ENCODE measurements around the gene NUP43.

DNA sequence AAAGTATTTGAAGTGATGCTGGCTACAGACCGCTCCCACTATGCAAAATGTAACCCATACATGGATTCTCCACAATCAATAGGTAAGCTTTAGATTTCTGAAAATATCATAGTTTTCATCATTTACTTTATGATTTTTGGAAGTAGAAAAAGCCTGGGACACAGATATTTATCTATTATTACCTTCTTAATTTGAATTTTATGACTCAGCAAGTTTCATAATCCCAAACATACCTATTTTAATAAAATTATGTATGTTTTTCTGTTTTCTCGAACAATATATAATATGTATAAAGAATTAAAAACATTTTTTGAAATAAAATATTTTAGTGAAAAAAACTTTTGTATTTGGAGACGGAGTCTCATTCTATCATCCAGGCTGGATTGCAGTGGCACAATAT, 24.9 kb upstream of the NUP43 start:
- TF ChIP-seq BHLHE40 (IDR thresholded peaks at IDR 0.05; ENCODE audit: borderline replicate concordance in 1 of 2, low read depth in 2 of 2, low read length in 1 of 2) (no peak), NRF1 (conservative IDR thresholded peaks at IDR 0.05; ENCODE audit: low read depth, low read length) (no peak), NFYB (IDR thresholded peaks at IDR 0.05; ENCODE audit: insufficient read depth, low read depth, low read length) (no peak), POLR2AphosphoS5 (IDR thresholded peaks at IDR 0.05; ENCODE audit: low read length) (no peak)
- TF ChIP-seq, protein P1, sequence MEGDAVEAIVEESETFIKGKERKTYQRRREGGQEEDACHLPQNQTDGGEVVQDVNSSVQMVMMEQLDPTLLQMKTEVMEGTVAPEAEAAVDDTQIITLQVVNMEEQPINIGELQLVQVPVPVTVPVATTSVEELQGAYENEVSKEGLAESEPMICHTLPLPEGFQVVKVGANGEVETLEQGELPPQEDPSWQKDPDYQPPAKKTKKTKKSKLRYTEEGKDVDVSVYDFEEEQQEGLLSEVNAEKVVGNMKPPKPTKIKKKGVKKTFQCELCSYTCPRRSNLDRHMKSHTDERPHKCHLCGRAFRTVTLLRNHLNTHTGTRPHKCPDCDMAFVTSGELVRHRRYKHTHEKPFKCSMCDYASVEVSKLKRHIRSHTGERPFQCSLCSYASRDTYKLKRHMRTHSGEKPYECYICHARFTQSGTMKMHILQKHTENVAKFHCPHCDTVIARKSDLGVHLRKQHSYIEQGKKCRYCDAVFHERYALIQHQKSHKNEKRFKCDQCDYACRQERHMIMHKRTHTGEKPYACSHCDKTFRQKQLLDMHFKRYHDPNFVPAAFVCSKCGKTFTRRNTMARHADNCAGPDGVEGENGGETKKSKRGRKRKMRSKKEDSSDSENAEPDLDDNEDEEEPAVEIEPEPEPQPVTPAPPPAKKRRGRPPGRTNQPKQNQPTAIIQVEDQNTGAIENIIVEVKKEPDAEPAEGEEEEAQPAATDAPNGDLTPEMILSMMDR (IDR thresholded peaks at IDR 0.05 in 2 of 3, conservative IDR thresholded peaks at IDR 0.05 in 1 of 3; ENCODE audit: control insufficient read depth in 2 of 3, extremely low read depth in 1 of 3, insufficient read depth in 1 of 3, low read depth in 3 of 3, low read length in 3 of 3): no peak
- TF ChIP-seq, protein P2, sequence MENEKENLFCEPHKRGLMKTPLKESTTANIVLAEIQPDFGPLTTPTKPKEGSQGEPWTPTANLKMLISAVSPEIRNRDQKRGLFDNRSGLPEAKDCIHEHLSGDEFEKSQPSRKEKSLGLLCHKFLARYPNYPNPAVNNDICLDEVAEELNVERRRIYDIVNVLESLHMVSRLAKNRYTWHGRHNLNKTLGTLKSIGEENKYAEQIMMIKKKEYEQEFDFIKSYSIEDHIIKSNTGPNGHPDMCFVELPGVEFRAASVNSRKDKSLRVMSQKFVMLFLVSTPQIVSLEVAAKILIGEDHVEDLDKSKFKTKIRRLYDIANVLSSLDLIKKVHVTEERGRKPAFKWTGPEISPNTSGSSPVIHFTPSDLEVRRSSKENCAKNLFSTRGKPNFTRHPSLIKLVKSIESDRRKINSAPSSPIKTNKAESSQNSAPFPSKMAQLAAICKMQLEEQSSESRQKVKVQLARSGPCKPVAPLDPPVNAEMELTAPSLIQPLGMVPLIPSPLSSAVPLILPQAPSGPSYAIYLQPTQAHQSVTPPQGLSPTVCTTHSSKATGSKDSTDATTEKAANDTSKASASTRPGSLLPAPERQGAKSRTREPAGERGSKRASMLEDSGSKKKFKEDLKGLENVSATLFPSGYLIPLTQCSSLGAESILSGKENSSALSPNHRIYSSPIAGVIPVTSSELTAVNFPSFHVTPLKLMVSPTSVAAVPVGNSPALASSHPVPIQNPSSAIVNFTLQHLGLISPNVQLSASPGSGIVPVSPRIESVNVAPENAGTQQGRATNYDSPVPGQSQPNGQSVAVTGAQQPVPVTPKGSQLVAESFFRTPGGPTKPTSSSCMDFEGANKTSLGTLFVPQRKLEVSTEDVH (IDR thresholded peaks at IDR 0.05; ENCODE audit: low read depth, partially characterized antibody): no peak
- TF ChIP-seq, protein P3, sequence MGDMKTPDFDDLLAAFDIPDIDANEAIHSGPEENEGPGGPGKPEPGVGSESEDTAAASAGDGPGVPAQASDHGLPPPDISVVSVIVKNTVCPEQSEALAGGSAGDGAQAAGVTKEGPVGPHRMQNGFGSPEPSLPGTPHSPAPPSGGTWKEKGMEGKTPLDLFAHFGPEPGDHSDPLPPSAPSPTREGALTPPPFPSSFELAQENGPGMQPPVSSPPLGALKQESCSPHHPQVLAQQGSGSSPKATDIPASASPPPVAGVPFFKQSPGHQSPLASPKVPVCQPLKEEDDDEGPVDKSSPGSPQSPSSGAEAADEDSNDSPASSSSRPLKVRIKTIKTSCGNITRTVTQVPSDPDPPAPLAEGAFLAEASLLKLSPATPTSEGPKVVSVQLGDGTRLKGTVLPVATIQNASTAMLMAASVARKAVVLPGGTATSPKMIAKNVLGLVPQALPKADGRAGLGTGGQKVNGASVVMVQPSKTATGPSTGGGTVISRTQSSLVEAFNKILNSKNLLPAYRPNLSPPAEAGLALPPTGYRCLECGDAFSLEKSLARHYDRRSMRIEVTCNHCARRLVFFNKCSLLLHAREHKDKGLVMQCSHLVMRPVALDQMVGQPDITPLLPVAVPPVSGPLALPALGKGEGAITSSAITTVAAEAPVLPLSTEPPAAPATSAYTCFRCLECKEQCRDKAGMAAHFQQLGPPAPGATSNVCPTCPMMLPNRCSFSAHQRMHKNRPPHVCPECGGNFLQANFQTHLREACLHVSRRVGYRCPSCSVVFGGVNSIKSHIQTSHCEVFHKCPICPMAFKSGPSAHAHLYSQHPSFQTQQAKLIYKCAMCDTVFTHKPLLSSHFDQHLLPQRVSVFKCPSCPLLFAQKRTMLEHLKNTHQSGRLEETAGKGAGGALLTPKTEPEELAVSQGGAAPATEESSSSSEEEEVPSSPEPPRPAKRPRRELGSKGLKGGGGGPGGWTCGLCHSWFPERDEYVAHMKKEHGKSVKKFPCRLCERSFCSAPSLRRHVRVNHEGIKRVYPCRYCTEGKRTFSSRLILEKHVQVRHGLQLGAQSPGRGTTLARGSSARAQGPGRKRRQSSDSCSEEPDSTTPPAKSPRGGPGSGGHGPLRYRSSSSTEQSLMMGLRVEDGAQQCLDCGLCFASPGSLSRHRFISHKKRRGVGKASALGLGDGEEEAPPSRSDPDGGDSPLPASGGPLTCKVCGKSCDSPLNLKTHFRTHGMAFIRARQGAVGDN (IDR thresholded peaks at IDR 0.05): no peak

Data from GM12878 (cell line).